HG02938 (cell line): ENCODE results near the gene KRTAP10-4.

Experiments used
- ATAC-seq: cut with Tn5 transposase; IDR thresholded peaks from one replicate; pipeline ENCODE4 v1.9.1; 2021; ENCODE audit warnings: mild to moderate bottlenecking, moderate library complexity; ENCODE audit not compliant: unreplicated experiment

Gene KRTAP10-4

GRCh38 chr21:44613386-44614155 lies 40.0 kb downstream of the KRTAP10-4 start:
- no peak for ATAC-seq

GRCh38 chr21:44614161-44614631 lies 40.7 kb downstream of the KRTAP10-4 start:
- ATAC-seq = no peak

- no peak for ATAC-seq
Measured at GRCh38 chr21:44614961-44615391, 41.4 kb downstream of the KRTAP10-4 start.

GRCh38 chr21:44615466-44615865 lies 41.9 kb downstream of the KRTAP10-4 start:
- ATAC-seq = no peak

GRCh38 chr21:44615911-44616590 lies 42.5 kb downstream of the KRTAP10-4 start:
- ATAC-seq = no peak

- no peak for ATAC-seq
Measured at GRCh38 chr21:44616591-44616926, 43.0 kb downstream of the KRTAP10-4 start.

GRCh38 chr21:44617071-44617501 lies 43.6 kb downstream of the KRTAP10-4 start:
- ATAC-seq = no peak

- no peak for ATAC-seq
Measured at GRCh38 chr21:44618504-44618903, 45.0 kb downstream of the KRTAP10-4 start.

GRCh38 chr21:44618909-44619308 lies 45.4 kb downstream of the KRTAP10-4 start:
- no peak for ATAC-seq

- no peak for ATAC-seq
Measured at GRCh38 chr21:44619886-44620285, 46.4 kb downstream of the KRTAP10-4 start.

- no peak for ATAC-seq
Measured at GRCh38 chr21:44623575-44623974, 50.0 kb downstream of the KRTAP10-4 start.
